GM12872 (cell line): ENCODE data around the gene ATAD3A.

Experiments used
- CTCF ChIP-seq: IDR thresholded peaks from 3 replicates; pipeline ENCODE4 v1.5.1; 2011; ENCODE audit warnings: low read depth, mild to moderate bottlenecking, low read length, moderate library complexity; ENCODE audit not compliant: insufficient read depth

The ATAD3A gene

DNA sequence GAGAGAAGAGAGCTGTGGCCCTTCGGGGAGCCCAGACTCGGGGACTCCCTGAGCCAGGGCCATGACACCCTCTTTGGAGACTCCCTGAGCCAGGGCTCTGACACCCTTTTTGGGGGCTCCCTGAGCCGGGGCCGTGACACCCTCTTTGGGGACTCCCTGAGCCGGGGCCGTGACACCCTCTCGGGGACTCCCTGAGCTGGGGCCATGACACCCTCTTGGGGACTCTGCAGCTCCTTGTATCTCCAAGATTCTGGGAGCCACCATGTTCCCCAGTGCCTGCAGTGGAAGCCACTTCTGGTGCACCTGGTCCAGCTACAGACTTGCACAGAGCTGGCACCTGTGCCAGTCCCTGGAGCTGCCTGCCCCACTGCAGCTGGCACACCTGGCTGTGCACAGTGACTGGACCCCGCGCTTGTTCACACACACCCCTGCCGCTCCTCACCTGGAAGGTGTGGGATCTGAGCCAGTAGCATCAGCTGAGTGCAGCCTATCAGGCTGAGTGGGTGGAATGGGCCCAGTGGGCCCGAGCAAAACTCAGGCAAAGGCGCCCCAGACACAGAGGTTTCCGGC is 66.5 kb downstream of the ATAD3A start:
- no peak for TF ChIP-seq CTCF

DNA sequence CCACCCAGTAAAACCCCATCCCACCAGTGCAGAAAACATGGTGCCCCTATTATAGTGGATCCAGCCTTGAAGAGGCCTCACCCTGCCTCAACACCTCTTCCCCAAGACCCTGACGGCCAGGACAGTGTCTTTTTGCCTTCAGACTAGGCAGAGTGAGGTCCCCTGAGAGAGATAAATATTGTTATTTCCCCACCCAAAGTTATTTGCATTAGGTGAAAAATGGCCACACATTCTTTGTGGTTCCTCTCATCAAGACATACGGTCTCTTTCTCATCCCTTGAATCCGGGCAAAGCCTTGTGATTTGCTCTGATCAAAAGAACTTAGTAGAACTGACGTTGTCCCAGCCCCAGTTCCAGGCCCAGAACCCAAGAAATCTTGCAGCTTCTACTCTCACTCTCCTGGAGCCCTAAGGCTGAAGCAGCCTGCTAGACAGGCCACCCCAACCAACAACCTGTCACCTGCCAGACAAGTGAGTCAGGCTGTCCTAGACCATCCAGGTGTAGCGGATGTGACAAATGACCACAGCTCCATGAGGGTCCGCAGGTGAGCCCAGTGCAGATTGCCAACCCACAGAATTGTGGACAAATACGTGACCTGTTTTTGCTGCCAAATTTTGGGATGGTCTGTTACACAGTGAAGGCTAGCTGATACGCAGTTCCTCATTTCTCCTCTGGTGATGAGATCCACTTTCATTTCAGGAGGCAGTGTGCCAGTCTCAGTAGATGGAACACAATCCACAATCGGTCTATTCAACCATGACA is 70.8 kb downstream of the ATAD3A start:
- TF ChIP-seq CTCF = no peak

GRCh38 chr1:1583347-1584010 is 71.5 kb downstream of the ATAD3A start:
- TF ChIP-seq CTCF = no peak
